PC-9 (cell line): ENCODE measurements around the gene PIM1.

Source experiments
- EZH2 ChIP-seq: fragments of 200-600 bp; sonication (generic); IDR thresholded peaks from 2 replicates; pipeline ENCODE4 v1.8.0; 2017; ENCODE audit warnings: antibody characterized with exemption, low read depth
- TF ChIP-seq, protein P1 (sequence below): fragments of 200-600 bp; sonication (generic); conservative IDR thresholded peaks from 2 replicates; pipeline ENCODE4 v1.6.1; 2017; ENCODE audit warnings: mixed run types, antibody characterized with exemption, mild to moderate bottlenecking, moderate library complexity

DNA sequence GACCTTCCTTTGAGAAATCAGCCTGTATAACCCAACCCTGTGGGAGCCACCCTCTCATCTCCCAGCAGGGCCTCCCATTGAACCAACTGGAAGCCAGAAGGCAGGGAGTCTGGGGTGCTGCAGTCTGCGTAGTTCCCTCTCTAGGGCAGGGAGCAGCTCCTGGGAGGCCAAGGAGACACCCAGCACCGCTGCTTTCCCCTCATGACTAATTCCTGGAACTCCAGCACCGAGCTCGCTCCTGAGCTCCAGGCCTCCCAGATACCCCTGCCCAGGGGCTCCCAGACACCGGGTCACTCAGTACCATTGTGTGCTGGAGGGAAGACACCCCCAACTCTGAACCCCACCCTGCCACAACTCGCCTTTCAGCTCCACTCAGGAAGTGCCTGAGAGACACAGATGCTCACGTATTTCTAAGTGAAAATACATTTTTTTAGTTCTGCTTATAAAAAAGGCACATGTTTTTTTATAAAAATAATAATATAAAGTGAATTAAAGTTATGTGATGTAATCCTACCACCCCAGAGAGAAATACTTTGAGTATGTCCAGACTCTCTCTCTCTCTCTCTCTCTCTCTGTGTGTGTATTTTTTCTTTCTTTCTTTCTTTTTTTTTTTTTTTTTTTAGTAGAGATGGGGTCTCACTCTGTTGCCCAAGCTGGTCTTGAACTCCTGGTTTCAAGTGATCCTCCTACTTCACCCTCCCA is 17.5 kb downstream of the PIM1 start:
- TF ChIP-seq, protein P1, sequence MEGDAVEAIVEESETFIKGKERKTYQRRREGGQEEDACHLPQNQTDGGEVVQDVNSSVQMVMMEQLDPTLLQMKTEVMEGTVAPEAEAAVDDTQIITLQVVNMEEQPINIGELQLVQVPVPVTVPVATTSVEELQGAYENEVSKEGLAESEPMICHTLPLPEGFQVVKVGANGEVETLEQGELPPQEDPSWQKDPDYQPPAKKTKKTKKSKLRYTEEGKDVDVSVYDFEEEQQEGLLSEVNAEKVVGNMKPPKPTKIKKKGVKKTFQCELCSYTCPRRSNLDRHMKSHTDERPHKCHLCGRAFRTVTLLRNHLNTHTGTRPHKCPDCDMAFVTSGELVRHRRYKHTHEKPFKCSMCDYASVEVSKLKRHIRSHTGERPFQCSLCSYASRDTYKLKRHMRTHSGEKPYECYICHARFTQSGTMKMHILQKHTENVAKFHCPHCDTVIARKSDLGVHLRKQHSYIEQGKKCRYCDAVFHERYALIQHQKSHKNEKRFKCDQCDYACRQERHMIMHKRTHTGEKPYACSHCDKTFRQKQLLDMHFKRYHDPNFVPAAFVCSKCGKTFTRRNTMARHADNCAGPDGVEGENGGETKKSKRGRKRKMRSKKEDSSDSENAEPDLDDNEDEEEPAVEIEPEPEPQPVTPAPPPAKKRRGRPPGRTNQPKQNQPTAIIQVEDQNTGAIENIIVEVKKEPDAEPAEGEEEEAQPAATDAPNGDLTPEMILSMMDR, result no peak
- TF ChIP-seq EZH2, result no peak
